RPMI7951 (cell line): ENCODE results near the gene CYTH2. TPM values are rescaled to one million over a fixed set of nuclear protein-coding genes. Genes with fewer than 3 reads are reported as not detected.

Experiments
- DNase-seq: peaks from one replicate; pipeline ENCODE4 v3.0.0-alpha.2; 2012; ENCODE audit warnings: low read depth
- total RNA-seq: library from RNA; depleted of rRNA; stranded (reverse); fragments of >200 nt; shearing (Covaris generic); gene quantifications from 2 replicates; pipeline ENCODE4 v1.2.3, GENCODE V29; 2014

CYTH2 gene
- total RNA-seq, 1 experiment from 2014 or later = 39.0 TPM

DNA sequence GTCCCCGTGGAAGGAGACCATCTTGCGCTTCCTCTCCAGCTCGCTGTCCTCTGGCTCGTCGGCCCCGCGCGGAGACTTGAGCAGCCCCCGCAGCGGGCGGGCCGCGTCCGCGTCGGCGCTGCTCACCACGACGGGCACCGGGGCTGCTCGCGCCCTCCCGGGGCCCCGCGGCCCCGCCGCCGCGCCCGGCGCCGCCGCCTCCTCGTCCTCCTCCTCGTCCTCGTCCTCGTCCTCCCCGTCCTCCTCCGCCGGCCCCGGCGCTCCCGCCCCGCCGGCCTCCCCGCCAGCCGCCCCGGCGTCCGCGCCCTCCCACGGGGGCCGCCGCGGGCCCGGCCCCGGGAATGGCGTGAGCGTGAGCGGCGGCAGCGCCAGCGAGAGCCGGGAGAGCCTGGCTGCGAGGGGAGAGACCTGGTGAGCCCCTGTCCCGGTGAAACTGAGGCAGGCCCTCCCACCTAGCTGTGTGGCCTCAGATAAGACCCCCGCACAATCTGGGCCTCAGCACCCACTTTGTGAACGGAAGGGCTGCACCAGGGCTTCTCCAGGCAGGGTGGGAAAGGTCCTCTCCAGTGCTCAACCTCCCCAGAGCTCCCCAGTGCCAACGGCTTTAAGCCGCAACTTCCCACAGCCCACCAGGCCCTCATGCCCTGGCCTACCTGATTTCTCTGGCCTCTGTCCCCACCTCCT, 24.7 kb downstream of the CYTH2 start:
- DNase-seq = no peak

- no peak for DNase-seq
Measured at GRCh38 chr19:48495396-48495795, 26.2 kb downstream of the CYTH2 start.

DNA sequence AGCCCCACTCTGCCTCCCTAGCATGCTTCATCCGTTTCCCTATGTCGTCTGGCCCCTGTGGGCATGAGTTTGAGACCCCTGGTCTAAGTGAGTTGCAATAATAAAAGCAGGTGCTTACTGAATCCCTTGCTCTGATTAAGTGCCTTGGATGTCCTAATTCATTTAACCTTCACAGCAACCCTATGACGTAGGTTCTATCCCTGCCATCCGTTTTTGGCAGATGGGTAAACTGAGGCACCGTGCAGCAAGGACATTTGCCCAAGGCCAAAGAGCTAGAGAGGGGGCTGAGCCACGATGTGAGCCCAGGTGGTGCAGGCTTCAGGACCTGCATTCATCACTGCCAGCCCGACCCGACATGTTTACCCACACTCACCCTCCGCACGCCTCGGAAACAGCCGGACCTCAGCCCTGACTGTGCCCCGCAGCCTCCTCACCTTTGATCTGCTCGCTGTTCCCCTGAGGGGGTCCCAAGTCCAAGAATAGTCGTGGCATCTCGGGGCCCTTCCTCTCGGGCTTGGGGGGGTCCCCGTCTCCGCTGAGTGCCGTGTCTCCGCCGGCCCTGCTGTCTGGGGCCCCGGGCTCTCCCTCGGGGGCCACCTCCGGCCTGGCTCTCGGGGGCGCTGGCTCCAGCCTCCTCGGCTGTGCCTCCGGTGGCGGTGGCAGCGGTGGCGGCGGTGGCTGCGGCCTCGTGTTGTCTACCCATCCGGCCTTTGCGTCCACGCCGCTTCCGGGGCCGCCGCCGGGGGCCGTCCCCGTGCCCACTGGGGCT, 28.0 kb downstream of the CYTH2 start:
- DNase-seq = no peak

DNA sequence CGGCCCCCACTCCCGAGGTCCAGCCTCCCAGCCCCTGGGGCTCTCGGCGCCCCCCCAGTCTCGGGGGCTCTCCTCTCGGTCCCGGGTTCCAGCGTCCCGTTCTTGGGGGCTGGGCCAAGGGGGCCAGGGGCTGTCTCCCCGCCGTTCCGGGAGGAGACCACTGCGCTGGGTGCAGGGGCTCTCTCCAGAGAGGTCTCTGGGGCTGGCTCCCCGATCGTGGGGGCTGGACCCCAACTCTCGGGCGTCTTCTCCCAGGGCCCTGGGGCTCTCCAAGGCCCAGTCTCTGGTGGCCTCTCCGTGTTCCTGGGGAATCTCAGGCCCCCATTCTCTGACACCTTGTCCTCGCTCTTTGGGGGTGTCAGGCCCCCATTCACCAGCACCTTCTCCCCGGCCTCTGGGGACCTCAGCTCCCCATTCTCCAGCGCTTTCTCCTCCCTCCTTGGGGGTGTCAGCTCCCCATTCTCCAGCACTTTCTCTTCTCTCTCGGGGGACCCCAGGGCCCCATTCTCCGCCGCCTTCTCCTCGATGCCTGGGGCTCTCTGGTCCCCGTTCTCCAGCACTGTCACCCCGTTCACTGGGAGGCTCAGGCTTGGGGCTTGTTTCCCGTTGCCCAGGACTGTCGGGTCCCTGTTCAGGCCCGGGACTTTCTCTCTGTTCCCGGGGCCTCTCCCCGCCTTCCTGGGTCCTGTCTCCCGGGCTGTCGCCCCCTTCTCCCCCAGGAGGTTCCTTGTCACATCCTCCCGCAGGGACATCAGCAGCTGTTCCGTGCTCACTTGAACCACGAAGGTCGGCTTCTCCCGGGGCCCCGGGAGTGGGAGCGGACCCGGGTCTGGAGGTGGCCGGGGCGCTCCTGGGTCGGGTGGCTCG, 28.8 kb downstream of the CYTH2 start:
- no peak for DNase-seq

DNA sequence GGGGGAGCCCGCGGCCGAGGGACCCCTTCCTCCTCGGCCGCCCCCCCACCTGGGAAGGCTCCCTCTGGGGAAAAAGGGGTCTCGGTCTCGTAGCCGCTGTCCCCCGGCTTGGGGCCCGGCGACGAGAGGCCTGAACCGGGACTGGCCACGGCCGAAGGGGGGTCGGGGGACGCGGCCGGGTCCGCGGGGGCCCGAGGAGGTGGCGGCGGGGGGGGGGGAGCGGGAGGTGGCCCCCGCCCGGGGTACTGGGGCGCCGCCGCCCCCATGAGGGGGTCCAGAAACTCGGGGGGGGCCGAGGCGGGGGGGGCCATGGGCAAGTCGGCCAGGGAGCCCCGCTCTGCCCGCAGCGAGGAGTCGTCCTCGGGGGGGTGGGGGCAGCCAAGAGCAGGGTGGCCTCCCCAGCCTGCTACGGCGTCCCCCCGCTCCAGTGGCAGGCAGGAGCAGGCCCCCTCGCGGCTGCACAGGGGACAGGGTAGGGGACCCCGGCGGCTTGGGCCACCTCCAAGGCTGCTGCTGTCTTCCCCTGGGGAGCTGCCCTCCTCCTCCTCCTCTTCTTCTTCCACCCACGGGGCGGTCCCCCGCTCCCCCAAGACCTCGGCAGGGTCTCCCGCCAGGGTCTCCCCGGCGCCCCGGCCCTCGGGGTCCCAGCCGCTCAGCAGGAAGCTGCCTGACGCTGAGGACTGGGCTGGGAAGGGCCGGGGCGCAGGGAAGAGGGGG, 29.6 kb downstream of the CYTH2 start:
- DNase-seq = no peak

DNA sequence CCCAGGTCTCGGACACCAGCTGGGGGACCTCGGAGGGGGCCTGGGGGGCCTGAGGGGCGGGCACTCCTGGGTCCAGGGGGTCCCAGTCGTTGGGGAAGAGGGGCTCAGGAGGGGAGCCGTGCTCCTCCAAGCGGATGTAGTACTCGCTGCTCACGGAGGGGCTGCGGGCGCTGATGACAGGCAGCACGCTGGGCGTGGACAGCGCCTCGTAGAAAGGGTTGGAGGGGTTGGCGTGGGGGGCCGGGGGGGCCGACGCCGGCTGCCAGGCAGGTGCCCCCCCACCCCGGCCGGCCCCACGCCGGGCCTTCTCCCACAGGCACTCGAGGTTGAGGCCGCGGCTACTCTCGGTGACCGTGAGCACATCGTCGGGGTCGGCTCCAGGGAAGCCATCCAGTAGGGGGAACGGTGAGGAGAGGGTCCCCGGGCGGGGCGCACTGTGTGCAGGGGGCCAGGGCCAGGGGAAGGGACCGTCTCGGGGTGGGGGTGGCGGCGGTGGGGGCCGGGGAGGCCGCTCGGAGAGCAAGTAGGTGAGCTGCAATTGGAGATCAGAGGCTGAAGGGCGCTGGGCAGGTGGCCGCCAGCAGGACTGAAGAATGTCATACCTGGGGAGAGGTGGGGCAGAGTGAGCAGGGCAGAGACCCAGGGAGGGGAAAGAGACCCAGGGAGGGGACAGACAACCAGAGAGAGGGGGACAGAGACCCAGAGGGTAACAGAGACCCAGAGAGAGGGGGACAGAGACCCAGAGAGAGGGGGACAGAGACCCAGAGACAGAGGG, 30.3 kb downstream of the CYTH2 start:
- DNase-seq = no peak

- no peak for DNase-seq
Measured at GRCh38 chr19:48500830-48501493, 31.8 kb downstream of the CYTH2 start.

GRCh38 chr19:48501494-48502349, 32.6 kb downstream of the CYTH2 start:
- no peak for DNase-seq

DNA sequence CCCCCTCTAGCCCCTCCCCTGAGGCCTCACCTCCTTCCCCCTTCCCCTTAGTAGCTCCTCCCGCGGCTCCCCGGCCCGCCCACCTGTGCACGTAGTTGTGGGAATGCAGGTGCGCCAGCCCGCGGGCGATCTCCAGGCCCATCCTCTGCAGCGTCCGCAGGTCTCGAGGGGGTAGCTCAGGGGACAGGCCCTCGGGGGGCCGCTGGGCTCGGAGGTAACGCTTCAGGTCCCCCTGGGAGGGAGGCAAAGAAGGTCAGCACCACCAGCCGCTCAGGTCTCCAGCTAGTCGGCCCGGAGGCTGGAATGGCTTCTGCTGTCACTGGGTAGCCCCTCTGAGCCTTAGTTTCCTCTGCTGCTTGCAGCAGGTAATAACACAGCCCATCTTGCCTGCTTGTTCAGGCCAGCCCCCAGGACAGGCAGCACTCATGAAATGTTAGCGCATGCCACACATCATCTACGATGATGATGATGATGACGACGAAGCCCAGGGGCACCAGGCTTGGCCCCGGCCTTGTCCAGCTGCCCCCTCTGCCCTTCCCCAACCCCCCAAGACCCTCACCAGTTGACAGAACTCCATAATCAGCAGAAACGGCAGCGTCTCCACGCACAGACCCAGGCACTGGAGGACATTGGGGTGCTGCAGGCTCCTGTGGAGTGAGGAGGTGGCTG, 33.3 kb downstream of the CYTH2 start:
- no peak for DNase-seq

DNA sequence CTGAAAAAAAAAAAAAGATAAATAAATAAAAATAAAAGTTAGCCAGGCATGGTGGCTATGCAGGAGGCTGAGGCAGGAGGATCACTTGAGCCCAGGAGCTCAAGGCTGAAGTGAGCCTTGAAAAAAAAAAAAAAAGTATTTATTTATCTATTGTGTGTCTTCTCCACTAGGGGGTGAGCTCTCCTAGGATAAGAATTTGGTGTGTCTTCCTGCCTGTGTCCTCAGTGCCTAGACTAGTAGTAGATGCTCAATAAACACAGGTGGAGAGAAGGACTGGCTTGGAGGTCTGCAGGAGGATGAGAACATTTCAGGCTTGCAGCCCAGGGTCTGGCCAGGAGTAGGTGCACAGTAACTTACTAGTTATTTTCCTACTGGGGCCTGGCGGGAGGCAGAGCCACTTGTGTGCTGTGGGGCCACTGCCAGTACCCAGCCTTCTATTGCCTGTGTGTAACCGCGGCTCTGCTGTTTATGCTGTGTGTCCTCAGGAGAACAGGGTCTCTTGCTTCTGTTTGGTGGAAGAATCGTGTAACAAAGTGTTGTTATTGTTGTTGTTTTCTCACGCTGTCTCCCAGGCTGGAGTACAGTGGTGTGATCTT, 37.1 kb downstream of the CYTH2 start:
- peak; percentile 60 for DNase-seq

DNA sequence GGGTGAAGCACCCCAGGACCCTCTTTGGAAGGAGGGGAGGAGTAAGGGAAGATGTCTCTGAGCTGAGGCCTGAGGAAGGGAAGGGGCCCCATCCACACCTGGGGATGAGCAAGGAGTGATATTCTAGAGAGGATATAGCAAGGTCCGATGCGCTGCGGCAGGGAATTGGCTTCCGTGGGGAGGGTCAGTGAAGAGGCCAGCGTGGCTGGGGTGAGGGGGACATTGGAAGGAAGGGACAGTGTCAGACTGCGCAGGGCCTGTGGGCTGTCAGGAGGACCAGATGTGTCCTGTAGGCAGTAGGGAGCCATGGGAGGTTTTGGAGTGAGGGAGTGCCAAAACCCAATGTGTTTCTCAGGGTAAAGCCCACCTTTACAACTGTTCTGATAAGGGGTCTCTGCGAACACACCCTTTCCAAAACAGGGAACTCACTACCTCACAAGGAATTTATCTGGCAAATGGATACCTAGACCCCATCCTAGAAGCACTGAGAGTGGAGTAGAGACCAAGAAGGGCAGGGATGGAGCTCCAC, 38.8 kb downstream of the CYTH2 start:
- DNase-seq = no peak

DNA sequence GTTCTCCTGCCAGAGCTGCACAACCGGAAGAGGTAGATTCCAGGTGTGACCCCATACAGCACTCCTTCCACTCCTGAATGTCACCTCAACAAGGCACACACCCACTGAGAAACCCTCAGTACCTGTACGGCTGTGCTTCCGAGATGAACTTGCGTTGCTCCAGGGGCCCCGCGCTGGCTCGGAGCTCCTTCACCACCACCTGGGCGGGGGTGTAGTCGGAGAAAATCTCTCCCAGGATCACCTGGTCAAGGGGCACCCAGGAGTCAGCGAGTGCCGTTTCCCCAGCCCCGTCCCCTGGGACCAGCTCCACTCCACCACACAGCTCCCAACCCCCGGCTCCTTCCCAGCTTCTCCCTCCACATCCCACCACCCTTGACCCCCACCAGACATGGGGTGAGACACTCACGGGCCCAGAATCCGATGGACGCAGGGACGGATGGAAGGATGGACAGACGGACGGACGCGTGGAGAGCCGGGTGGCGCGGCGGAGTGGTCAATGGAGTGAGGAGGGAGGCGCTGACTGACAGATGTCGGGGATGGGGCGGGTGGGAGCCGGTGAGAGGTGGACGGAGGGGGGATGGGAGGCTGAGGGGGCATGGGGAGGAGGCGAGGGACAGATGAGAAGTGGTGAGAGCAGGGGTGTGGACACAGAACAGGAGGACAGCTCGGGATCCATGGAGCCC, 39.7 kb downstream of the CYTH2 start:
- no peak for DNase-seq

GRCh38 chr19:48509467-48510194, 40.5 kb downstream of the CYTH2 start:
- DNase-seq = no peak

DNA sequence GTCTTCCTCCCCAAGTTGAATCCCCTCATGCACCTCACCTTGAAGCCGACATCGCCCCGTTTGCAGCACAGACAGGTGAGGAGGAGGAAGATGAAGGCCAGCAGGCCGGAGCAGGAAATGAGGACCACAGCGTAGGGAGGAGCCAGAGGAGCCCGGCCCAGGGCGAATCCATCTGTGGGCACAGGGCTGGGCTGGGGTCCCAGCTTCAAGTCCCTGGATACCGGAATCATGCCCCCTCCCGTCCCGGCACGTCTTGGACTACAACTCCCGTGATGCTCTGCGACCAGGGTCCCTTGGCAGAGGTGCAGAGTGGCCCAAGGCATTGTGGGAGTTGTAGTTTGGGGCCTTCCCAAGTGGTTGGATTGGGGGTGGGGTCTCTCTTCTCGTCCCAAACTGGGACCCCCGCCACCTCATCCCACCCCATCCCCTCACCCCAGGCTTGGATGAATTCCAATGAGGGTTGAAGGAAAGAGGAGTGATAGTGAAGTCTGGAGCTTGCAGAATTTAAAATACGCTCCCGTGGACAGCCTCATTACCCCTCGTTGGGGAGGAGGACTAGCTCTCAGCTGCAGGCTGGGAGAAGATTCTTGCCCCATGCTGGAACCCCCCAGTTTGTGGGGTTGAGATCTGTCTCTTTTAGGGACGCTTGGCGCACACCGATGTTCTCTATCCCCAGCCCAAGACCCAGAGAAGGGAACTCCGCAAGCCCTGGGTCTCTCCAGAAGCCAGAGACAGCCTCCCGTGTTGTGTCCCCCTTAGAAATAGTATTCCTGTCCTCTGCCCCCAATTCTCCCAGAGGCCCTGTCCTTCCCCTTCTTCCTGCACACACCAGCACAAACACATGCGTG, 41.5 kb downstream of the CYTH2 start:
- peak; percentile 62 for DNase-seq

GRCh38 chr19:48511321-48511731, 42.2 kb downstream of the CYTH2 start:
- DNase-seq = no peak
